NCI-H446 treated with DMSO at 0.1 percent for 48 hours (cell line): ENCODE data around the gene SLC47A2.
A peak's percentile ranks its signal among the peaks of the same experiment; 100 is the strongest.
"Not testable (repeated sequence)": the region's sequence is repeated elsewhere in the genome, so short reads cannot be mapped to it uniquely, and the experiment has no call there.

ENCODE experiments used
- DNase-seq: peaks from one replicate; lab custom pipeline; 2025; lab: John Stamatoyannopoulos, UW

SLC47A2 gene

DNA sequence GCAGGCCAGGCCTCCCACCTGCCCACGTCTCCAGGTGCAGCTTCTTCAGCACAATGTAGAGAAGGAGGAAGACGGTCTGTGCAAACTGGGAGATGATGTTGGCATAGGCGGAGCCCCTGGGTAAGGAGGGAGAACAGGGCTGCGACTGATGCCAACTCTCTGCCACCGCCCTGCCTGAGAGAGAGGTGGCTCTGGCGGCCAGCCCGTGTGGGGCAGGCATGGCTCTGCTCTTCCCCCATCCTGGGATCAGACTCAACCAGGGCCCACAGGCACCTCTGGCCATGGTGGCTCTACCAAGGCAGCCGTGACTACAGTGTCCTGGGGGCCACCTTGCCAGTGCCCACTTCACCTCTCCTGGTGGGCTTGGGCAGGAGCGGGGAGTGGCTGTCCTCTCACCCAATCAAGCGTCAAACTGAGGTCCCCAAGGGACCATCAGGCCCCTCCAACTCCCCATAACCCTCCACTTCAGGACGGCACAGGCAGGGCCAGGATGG is 8.6 kb downstream of the SLC47A2 start:
- no peak for DNase-seq

DNA sequence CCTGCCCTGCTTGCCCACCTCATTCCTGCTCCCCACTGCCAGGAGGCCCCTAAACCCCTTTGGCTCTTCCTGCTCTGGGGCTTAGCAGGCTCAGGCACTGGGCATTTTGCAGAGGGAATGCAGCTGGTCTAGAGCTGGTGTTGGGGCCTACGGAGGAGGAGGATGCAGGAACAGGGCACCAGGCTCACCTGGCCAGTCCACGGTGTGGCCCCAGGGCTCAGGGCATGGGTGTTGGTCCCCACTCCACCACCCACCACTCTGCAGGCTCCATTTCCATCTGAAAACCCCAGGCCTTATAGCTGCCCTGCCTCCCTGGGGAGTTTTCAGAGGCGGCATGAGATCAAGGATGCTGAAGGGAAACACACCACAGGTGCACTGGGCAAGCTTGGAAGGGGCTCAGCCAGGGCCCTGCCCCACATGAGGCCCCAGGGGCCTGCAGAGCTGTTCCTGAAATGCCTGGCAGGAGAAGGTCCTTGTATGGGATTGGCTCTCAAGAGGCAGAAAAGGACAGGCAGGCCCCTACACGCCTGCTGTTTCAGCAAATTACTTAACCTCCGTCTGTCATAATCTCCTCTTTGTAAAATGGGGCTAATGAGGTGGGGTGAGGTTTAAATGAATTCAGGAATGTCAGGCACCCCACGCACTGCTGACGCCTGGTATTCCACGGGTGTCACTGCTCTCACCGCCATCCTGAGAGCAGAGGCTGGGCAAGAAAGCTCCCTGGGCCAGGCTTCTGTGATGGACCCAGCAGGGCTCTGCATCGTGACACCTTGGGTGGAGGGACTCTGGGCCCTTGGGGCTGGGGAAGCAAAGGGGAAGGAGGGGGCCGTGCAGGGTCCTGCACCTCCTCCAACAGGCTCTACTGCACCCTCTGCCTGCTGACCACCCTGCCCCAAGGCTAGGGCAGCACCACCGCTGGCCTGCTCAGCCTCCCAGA is 9.3 kb downstream of the SLC47A2 start:
- peak; percentile 49 for DNase-seq

DNA sequence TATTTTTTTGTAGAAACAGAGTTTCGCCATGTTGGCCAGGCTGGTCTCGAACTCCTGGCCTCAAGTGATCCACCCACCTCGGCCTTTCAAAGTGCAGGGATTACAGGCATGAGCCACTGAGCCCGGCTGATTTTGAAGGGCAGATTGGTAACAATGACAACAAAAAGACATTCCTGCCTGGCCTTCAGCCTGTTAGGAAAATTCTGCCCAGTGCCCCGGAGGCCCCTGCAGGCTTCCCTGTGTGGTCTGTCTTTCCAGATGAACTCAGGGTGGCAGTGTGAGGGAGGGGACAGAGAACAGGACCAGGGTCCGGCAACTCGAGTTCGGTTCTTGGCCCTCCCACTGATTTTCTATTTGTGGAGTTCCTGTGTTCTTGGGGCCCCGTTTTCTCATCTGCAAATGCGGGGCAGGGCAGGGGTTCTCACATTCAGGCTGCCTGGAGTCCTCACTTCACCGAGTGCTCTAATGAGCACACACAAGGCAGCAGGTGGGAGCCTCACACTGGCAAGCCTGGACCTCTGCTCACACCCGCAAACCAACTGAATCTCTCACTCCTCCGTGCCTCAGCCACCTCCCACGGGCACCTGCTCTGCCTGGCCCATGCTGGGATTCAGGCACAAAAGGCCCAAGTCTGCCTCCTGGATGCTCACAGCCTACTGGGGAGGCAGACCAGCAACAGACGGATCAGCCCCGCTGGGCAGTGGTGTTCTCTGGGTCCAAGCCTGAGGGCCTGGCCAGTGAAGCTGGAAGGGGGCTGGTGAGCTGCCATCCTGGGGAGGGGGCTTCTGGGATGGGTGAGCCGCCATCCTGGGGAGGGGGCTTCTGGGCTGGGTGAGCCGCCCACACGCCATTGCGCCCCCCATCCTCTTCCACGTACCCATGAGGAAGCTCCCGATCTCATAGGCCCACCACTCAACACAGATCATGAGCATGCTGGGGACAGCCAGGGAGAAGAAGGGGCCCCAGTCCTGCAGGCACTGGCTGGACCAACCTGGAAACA is 10.3 kb downstream of the SLC47A2 start:
- DNase-seq: no peak

GRCh38 chr17:19705201-19705600 is 11.2 kb downstream of the SLC47A2 start:
- DNase-seq: no peak

DNA sequence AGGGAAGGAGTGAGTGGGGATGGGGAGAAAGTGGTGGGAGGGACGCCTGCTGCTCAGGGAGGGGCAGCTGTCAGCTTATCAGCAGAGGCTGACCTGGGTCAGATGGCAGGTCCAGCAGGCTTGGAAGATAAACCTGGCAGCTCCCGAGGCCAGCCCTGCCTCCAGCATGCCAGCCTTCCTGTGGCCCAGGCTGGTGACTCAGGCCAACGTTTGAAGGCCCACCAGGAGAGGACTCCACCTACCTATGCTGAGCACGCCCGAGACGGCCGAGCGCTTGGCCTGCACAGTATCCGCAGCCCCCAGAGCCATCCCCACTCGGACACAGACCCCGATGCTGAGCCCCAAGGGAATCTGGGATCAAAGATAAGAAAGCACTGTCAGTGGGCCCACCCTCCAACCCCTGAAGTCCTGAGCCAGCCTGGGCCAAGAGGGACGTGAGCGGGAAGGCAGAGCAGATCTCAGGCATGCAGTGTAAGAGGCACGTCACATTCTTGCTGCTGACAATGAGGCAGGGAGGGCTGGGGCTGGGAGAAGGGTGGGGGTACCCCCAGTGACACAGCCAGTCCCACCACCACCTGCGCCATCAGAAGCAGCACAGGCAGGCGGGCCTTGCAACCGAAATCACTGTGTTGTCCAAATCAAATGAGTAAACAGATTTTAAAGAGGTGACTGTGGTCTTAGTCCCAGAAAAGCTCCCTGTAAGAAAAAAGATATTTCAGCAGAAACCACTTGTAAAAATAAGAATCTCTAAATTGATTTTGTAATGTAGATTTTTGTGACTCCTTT is 12.4 kb downstream of the SLC47A2 start:
- DNase-seq: no peak

- DNase-seq: no peak
Observed at GRCh38 chr17:19703106-19703827, 13.1 kb downstream of the SLC47A2 start.

DNA sequence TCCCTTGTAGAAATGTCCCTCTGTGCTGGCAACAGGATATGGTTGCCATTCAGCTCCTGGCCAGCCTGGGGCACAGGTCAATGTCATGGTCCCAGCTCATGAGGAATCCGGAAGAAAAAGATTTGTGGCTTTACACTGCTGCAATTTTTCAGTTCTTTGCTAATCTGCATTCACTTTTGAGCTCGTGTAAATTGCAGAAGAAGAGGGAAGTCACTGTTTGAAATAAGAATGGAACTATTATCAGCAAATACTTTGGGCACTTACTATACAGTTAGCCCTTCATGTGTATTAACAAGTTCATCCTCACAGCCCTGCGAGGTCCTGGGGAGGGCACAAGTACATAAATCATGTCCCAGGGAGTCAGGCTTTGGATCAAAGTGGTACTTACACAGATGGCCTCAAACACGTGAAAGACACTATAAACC is 14.2 kb downstream of the SLC47A2 start:
- no peak for DNase-seq

DNA sequence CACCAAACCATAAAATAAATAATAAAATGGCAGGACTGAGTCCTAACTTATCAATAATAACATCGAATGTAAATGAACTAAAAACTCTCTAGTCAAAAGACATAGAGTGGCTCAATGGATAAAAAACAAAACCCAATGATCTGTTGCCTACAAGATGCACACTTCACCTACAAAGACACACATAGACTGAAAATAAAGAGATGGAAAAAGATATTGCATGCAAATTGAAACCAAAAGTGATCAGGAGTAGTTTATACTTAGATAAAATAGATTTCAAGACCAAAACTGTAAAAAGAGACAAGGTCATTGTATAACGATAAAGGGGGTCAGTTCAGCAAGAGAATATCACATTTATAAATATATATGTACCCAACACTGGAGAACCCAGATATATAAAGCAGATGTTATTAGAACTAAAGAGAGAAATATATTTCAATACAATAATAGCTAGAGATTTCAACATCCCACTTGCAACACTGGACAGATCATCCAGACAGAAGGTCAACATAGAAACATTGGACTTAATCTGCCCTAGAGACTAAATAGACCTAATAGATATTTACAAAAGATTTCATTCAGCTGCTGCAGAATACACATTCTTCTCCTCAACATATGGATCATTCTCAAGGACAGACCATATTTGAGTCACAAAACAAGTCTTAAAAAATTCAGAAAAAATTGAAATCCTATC is 29.8 kb downstream of the SLC47A2 start:
- DNase-seq: no peak

DNA sequence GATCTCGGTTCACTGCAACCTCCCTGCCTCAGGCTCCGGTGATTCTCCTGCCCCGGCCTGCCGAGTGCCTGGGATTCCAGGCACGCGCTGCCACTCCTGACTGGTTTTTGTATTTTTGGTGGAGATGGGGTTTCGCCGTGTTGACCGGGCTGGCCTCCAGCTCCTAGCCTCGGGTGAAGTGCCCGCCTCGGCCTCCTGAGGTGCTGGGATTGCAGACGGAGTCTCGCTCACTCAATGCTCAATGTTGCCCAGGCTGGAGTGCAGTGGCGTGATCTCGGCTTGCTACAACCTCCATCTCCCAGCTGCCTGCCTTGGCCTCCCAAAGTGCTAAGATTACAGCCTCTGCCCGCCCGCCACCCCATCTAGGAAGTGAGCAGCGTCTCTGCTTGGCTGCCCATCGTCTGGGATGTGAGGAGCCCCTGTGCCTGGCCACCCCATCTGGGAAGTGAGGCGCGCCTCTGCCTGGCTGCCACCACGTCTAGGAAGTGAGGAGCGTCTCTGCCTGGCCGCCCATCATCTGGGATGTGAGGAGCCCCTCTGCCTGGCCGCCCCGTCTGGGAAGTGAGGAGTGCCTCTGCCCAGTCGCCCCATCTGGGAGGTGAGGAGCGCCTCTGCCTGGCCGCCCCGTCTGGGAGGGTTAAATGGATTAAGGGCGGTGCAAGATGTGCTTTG is 31.3 kb downstream of the SLC47A2 start:
- DNase-seq: not testable (repeated sequence)

GRCh38 chr17:19683117-19683516 is 33.3 kb downstream of the SLC47A2 start:
- DNase-seq: no peak

DNA sequence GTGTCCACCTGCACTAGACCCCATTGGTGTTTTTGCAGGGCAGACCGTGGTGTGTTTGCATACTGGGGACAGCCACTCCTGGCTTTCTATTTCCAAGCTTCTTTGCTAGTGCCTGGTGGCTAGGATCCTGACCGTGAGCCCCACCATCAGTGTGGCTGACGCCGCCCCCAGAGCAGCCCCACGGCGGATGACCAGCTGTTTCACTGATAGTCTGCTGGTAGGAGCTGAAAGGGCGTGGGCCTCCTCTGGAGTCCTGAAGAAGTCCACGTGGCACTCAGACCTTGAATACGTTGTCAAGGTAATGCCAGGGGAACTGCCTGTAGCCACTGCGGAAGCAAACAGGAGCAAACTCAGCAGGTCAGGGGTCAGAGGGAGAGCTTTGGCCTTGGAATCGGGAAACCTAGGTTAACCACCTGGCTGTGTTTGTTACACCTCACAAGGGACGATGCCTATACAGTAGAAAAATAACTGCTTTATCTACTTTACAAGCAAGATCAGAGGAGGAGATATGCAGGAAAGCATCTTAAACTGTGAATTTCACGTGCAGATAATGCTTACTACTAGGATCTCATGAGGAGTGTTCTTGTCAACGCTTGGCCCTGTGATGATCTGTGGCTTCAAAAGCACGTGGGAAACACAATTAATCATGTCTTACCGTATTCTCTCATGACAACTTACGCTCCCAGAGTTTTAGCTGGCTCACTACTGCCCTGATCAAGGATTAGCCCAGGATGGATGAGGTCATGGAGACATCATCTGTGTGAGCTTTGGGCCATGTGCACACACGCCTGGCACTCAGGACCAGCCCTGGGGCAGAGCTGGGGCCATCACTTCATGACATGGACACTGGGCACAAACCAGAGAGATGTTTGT is 37.6 kb downstream of the SLC47A2 start:
- no peak for DNase-seq

DNA sequence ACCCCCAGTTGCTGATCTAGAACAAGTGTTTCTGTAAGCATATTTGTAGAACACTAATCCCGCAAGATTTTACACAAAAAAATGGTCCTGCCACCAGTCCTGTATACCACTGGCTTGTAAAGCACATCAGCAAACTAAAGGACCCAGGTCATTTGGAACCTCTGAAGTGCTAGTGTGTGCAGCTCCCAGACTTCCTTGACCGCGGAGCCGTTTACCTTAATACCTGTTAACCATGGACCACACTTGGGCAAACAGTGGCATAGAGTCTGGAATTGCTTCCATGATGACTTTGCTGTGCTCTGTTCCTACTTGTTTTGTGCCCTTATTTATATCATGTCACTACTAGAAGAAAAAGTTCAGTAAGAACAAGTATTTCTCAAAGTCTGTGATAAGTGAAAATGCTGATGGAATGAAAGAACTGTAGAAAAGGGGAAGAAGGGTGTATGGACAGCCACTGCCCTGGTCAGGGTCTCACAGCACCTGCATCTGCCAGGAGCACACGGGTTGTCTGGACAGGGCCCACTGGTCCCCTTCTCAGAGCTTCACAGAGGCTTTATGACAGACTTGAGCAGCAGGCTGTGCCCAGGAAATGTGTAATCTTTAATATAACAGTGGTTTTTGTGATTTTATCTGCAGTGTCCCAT is 38.5 kb downstream of the SLC47A2 start:
- no peak for DNase-seq

- no peak for DNase-seq
Observed at GRCh38 chr17:19676896-19677295, 39.5 kb downstream of the SLC47A2 start.

GRCh38 chr17:19673623-19674022 is 42.8 kb downstream of the SLC47A2 start:
- no peak for DNase-seq

DNA sequence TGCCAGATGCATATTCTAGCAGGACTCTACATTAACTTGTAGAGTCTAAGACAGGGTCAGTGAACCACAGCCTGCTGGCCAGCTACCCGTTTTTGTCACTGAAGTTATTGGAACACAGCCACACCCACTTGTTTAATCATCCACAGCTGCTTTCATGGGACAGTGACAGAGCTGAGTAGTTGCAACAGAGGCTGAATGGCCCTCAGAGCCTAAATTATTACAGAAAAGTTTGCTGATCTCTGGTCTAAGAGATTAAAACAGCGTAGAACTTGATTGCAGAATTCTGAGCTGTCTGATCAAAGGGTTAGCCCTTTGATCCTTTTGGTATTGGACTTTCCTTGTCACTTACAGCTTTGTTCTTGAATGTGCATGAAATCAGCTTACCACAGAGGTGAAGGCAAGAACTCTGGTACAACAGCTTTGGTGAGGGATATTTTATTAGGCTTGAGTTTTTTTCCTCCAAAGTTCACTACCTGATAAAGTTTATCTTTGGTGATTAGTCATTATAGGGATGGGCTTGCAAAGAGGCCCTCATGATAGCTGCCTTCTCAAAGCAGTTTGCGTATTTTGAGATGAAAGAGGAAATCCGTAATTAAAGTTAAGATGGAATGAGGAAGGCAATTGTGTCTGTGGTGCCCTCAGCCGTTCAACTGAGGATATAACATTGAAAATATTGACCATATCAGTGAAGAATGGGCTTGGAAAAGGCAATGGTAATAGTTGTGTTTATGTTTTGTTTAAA is 44.2 kb downstream of the SLC47A2 start:
- no peak for DNase-seq

DNA sequence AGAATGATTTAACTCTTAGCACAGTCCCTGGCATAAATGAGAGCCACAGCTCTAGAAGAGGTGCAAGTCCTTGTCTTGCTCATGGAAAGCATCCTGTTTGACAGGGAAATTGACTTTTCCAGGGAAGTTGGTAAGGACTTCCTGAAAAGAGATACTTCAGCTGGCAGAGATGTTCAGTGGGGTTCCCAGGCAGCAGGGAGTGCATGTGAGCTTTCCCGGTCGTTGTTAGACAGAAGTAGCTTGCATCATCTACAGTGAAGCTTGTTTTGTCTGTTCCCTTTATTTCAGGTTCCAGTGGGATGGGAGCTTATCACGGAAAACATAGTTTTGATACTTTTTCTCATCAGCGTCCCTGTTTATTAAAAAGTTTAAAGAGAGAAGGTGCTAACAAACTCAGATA is 45.0 kb downstream of the SLC47A2 start:
- DNase-seq: no peak

DNA sequence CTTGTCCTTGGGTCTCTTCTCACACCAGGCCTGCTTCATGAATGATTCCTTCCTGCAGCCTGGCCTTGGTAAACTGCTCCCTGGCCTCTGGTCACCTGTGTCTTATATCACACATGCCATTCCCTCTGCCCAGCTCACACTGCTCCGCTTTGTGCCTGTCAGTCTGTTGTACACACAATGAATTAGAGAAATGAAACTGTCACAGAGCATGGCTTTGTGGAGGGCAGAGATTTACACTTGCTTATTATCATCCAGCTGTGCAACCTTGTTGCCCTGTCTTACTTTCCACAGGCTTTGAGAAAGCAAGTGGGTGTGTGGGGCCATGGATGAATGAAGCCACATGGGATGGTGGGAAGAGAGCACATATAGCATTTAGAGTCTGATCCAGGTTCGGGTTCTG is 45.5 kb downstream of the SLC47A2 start:
- no peak for DNase-seq

DNA sequence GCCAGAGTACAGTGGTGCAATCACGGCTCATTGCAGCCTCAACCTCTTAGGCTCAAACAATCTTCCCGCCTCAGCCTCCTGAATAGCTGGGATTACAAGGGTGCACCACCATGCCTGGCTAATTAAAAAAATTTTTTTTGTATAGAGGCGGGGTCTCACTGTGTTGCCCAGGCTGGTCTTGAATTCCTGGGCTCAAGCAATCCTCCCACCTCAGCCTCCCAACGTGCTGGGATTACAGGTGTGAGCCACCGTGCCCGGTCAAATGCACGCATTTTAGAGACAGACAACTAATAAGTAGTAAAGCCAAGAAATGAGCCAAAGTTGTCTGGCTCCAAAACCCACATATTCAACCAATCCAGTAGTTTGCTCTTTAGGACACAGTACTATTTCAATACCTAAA is 46.7 kb downstream of the SLC47A2 start:
- DNase-seq: not testable (repeated sequence)
